ENCODE measurements around the gene LRCOL1.

Gene LRCOL1

GRCh38 chr12:132568826-132569480 is 41.4 kb downstream of the LRCOL1 start:
- no peak for DNase-seq (ENCODE audit: extremely low spot score)
- CTCF ChIA-PET, result no interaction called here
- POLR2A ChIA-PET, result interaction anchor here (1.4 kb wide), 1 partner anchor 9 kb away, joined by 4 read pairs; no protein-coding TSS in a partner anchor
- TF ChIP-seq NFRKB (IDR thresholded peaks at IDR 0.05) (no peak), FOXA1 (IDR thresholded peaks at IDR 0.05) (no peak), FOXK2 (IDR thresholded peaks at IDR 0.05) (no peak), ZNF384 (IDR thresholded peaks at IDR 0.05) (no peak), LEF1 (IDR thresholded peaks at IDR 0.05; ENCODE audit: borderline replicate concordance) (no peak), HDGF (IDR thresholded peaks at IDR 0.05; ENCODE audit: borderline replicate concordance) (no peak), L3MBTL2 (conservative IDR thresholded peaks at IDR 0.05) (no peak), SP1 (IDR thresholded peaks at IDR 0.05) (no peak), CTBP1 (IDR thresholded peaks at IDR 0.05; ENCODE audit: borderline replicate concordance) (no peak), BHLHE40 (IDR thresholded peaks at IDR 0.05; ENCODE audit: borderline replicate concordance) (no peak), ARNT (IDR thresholded peaks at IDR 0.05) (no peak), PKNOX1 (IDR thresholded peaks at IDR 0.05) (no peak), TARDBP (IDR thresholded peaks at IDR 0.05) (no peak), FOXM1 (IDR thresholded peaks at IDR 0.05; ENCODE audit: borderline replicate concordance) (no peak), SUZ12 (IDR thresholded peaks at IDR 0.05) (no peak), ELF4 (IDR thresholded peaks at IDR 0.05) (no peak)

GRCh38 chr12:132568301-132568700 is 42.1 kb downstream of the LRCOL1 start:
- no peak for TF ChIP-seq FOXK2 (IDR thresholded peaks at IDR 0.05)
- no peak for TF ChIP-seq ARNT (IDR thresholded peaks at IDR 0.05)
- no peak for TF ChIP-seq SUZ12 (IDR thresholded peaks at IDR 0.05)
- no peak for TF ChIP-seq L3MBTL2 (conservative IDR thresholded peaks at IDR 0.05)
- no peak for TF ChIP-seq ELF4 (IDR thresholded peaks at IDR 0.05)
- POLR2A ChIA-PET, result interaction anchor here (1.4 kb wide), 1 partner anchor 9 kb away, joined by 4 read pairs; no protein-coding TSS in a partner anchor
- no peak for DNase-seq (ENCODE audit: extremely low spot score)
- CTCF ChIA-PET, result no interaction called here

GRCh38 chr12:132566516-132567131 is 43.8 kb downstream of the LRCOL1 start:
- TF ChIP-seq SP1 (IDR thresholded peaks at IDR 0.05), result no peak
- ChIA-PET CTCF (no interaction called here), POLR2A (no interaction called here)
- DNase-seq (ENCODE audit: extremely low spot score), result no peak

- CTCF ChIA-PET, result no interaction called here
- POLR2A ChIA-PET, result no interaction called here
- TF ChIP-seq SUZ12 (IDR thresholded peaks at IDR 0.05) (no peak), ELF4 (IDR thresholded peaks at IDR 0.05) (no peak)
- no peak for DNase-seq (ENCODE audit: extremely low spot score)
Observed at GRCh38 chr12:132565365-132565764, 45.0 kb downstream of the LRCOL1 start.

- DNase-seq (ENCODE audit: extremely low spot score), result no peak
- TF ChIP-seq L3MBTL2 (conservative IDR thresholded peaks at IDR 0.05), result no peak
- no peak for TF ChIP-seq ZNF384 (IDR thresholded peaks at IDR 0.05)
- no peak for TF ChIP-seq SUZ12 (IDR thresholded peaks at IDR 0.05)
- no peak for TF ChIP-seq ELF4 (IDR thresholded peaks at IDR 0.05)
- POLR2A ChIA-PET, result no interaction called here
- CTCF ChIA-PET, result no interaction called here
Observed at GRCh38 chr12:132563911-132564310, 46.5 kb downstream of the LRCOL1 start.

- DNase-seq (ENCODE audit: extremely low spot score), result no peak
- ChIA-PET CTCF (no interaction called here), POLR2A (no interaction called here)
- TF ChIP-seq FOXA1 (IDR thresholded peaks at IDR 0.05) (no peak), LEF1 (IDR thresholded peaks at IDR 0.05; ENCODE audit: borderline replicate concordance) (no peak)
Observed at GRCh38 chr12:132562489-132563021, 47.8 kb downstream of the LRCOL1 start.

GRCh38 chr12:132561427-132562156 is 48.8 kb downstream of the LRCOL1 start:
- POLR2A ChIA-PET, result interaction anchor here (0.6 kb wide), 1 partner anchor 146 kb away, joined by 3 read pairs; no protein-coding TSS in a partner anchor
- TF ChIP-seq FOXA1 (IDR thresholded peaks at IDR 0.05), result no peak
- CTCF ChIA-PET, result interaction anchor here (0.6 to 1.4 kb wide), 9 partner anchors 18 to 205 kb away, joined by 3 to 5 read pairs (median 3); no protein-coding TSS in a partner anchor
- peak; percentile 43 for DNase-seq (ENCODE audit: extremely low spot score)

GRCh38 chr12:132560614-132561426 is 49.6 kb downstream of the LRCOL1 start:
- TF ChIP-seq ARNT (IDR thresholded peaks at IDR 0.05), result no peak
- TF ChIP-seq CTBP1 (IDR thresholded peaks at IDR 0.05; ENCODE audit: borderline replicate concordance), result peak; percentile 45; the same call in 1 of the 2 replicates
- TF ChIP-seq FOXA1 (IDR thresholded peaks at IDR 0.05), result no peak
- no peak for TF ChIP-seq SP1 (IDR thresholded peaks at IDR 0.05)
- TF ChIP-seq HDGF (IDR thresholded peaks at IDR 0.05; ENCODE audit: borderline replicate concordance), result no peak
- POLR2A ChIA-PET, result interaction anchor here (0.6 kb wide), 1 partner anchor 145 kb away, joined by 3 read pairs; no protein-coding TSS in a partner anchor
- CTCF ChIA-PET, result interaction anchor here (0.6 to 1.4 kb wide), 9 partner anchors 19 to 204 kb away, joined by 3 to 5 read pairs (median 3); no protein-coding TSS in a partner anchor
- DNase-seq (ENCODE audit: extremely low spot score), result peak; percentile 89
